GM19395 (cell line): ENCODE results near the gene LAMTOR3.

Experiments used
- ATAC-seq: cut with Tn5 transposase; IDR thresholded peaks from one replicate; pipeline ENCODE4 v1.9.1; 2021; ENCODE audit warnings: mild to moderate bottlenecking, moderate library complexity; ENCODE audit not compliant: unreplicated experiment

Gene LAMTOR3, protein sequence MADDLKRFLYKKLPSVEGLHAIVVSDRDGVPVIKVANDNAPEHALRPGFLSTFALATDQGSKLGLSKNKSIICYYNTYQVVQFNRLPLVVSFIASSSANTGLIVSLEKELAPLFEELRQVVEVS

DNA sequence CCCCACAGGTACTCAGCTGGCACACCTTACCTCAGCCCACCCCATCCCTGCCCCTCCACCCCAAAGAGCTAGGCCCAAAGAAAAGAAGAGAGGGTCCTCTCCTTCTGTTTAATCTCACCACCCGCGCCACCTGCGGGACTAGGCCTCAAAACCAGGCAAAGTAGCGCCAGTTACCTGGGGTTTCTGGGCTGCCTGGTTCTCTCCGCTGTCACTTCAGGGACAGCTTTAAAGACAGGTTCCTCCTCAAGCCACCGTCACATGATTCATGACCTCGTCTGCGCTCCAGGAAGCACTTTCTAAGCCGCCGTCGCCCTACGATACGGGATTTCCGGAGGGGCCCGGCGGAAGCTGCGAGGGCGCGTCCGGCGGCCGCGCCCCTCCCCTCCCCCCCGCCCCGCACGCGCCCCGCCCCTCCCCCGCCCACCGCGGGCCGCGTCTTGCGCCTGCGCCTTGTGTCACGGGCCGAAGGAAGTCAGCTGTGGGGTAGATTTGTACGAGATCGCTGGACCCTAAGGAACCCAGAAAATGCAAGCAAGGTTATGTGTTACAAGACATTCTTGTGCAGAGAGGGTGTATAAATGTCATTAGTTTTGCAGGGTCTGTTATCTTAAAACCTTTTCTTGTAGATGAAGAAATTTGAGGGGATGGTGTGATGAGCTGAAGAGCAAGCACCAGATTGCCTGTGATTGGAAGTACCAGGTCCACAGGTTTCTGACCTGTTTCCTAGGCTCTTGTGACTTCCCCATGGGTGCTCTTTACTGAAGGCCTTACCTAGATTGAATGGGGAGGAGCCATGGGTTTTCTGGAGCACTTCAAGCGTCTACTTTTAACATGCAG, at the start of gene LAMTOR3:
LAMTOR3 (minus strand) TSS at position 267 of the 837 bp plus-strand sequence. CDS start 464 bp downstream, outside the sequence.
- ATAC-seq, result peak; percentile 100

DNA sequence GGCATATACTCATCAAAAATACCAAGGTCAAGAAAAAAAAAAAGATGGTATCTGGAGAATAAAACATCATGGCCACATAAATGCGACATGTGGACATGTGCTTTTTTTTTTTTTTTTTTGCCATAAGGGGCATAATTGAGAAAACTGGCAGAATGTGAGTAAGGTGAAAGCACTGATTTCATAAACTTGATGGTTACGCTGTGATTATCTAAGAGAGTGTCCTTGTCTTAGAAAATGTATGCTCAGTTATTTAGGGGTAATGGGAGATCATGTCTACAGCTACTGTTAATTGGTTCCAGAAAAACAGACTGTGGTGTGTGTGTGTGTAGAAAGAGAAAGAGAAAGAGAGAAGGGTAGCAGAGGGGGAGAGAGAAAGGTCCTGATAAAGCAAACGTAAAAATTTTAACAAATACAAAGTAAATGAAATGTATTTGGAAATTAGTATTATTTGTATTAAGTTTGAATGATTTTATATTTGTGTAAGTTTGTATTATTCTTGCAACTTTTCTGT, 44.1 kb upstream of the LAMTOR3 start:
- no peak for ATAC-seq

DNA sequence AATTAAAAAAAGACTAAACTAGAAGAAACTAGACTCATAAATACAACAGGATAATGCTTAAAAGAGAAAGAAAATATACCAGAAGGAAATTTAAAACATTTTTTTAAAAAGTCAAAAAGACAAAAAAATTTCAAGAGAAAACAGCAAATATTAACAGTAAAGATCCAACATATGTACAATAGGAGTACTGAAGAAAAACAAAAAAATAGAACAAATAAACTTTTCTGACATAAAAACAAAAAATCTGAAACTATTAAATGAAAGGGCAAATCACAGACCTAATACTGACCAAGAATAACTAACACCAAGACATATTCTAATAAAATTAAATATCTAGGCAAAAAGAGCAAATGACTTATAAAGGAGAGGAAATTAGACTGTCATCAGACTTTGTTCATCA, 40.7 kb upstream of the LAMTOR3 start:
- no peak for ATAC-seq

DNA sequence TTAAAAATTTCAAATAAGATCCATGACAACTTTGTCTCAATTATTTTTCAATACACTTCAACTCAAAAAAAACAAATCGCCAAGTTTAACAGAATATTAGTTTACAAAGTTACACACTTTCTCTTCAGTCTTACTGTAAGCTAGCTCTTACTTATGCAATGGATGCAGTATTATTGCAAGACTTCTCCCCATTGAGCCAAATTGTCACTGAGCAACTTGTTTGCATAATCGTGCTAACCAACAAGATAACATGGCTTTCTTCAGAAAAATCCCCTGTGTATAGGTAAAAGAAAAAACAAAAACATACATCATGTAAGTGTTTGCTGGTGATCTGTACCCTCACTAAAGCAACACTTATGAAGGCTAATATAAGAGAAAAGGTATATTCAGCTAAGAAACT, 33.3 kb upstream of the LAMTOR3 start:
- ATAC-seq, result no peak

DNA sequence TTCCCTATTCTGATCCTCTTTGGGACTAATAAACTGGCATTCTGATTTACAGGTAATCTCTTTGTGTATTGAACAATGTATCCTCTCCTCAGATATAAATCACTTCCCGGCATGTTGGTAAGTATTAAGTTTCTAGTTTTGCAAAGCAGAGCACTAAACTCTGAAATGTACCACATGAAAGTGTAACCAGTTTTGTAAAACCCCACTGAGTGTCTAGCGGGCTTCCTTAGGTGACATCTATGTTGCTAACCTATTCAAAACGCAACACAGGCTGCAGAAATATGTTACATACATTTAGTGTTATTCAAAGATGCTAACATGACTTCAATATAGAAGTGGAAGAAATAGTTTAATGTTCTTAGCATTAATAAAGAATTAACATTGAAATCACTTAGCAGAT, 26.9 kb upstream of the LAMTOR3 start:
- ATAC-seq, result no peak

DNA sequence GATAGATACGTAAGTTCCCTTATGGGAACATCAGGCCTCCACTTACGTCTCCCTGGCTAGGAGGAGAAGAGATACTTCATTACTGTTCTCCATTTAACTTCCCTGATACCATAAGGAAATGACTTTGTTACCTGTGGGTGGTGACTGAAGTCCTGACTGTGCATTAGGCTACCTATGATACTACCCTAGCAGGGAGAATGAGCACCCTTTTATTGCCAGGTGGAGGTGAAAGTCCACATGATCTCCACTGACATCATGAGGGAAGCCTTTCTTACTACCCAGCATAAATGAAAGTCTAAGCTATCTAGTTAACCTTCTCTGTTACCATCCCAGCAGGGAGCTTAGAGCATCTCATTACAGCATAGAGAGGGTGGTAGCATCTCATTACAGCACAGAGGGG, 24.4 kb upstream of the LAMTOR3 start:
- ATAC-seq, result no peak

DNA sequence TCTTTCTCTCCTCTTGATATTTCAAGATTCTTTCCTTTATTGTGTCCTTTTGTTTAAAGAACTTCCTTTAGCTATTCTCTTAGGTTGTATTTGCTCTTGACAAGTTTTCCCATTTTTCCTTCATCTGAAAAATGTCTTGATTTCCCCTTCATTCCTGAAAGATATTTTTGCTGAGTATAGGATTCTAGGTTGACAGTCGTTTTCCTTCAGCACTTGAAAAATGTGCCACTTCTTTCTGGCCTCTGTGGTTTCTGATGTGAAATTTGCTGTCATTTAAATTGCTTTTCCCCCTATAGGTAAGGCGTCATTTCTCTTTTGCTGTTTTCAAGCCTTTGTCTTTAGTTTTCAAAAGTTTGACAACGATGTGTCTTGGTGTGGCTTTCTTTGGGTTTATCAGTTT, 23.3 kb upstream of the LAMTOR3 start:
- no peak for ATAC-seq

DNA sequence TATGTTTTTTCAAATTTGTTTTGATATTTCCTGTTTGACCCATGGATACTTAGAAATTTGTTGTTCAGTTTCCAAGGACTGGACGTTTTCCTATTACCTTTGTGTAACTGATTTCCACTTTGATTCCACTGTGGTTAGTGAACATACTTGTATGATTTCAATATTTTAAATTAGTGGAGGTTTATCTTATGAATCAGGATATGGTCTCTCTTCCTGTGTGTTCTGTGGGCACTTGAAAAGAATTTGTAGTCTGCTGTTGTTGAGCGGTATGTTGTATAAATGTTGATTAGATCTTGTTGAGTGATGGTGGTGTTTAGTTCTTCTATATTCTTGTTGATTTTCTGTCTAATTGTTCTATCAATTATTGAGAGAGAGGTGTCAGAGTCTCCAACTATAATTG, 21.2 kb upstream of the LAMTOR3 start:
- no peak for ATAC-seq

DNA sequence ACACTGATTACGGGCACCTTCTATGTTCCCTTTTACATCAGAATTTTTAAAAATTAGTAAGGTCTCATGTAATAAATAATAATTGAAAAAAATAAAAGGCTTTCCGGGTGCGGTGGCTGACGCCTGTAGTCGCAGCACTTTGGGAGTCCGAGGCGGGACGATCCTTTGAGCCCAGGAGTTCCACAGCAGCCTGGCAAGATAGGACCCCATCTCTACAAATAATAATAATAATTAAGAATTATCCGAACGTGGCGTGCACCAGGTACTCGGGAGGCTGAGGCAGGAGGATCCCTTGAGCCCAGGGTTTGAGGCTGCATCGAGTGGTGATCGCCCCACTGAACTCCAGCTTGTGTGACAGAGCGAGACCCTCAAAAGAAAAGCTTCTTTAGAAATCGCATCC, 771 bp upstream of the LAMTOR3 start:
- no peak for ATAC-seq

DNA sequence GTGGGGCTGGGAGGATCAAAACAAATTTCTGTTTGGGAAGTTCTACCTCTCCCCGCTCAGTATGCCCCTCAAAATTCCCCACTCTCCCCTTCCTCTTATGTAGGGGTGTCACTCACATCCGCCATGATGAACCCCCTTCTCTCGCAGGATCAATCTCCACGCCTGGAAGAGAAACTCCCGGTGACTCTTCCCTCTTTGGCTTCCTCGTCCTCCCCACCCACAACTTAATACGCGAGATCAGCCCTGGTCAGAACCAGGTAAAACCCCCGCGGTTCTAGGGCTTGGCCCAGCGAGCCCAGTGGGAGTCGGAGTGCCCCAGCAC, 427 bp downstream of the LAMTOR3 start:
- no peak for ATAC-seq

DNA sequence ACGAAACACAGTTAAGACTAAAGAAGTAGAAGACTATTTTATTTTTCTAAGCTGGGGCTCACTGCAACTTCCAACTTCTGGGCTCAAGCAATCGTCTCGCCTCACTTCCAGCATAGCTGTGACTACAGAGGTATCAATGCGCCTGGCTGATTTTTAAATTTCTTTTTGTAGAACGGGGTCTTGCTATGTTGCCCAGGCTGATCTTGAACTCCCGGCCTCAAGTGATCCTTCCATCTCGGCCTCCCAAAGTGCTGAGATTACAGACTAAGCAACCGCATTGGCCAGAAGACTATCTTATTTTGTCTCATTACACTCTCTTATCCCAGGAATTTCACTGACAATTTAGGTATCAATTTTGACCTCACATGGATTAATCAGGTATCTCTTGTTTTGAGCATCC, 1.2 kb downstream of the LAMTOR3 start:
- ATAC-seq, result no peak

DNA sequence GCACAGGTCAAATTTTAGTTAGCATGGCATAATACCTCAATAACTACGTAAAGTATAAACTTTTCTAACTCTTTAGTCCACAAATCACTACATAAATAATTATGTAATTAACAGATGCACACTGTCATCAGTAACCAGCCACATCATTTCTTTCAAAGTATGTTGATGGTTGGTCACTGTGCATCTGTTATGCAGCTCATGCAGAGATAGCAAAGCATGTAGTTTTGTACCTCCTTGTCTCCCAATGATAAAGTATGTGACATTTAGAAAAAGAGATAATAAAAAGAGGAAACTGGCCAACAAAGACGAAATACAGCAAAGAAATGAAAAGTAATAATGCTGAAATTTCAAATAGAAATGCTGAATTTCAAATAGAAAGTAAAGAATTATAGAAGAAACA, 2.9 kb downstream of the LAMTOR3 start:
- ATAC-seq, result no peak

DNA sequence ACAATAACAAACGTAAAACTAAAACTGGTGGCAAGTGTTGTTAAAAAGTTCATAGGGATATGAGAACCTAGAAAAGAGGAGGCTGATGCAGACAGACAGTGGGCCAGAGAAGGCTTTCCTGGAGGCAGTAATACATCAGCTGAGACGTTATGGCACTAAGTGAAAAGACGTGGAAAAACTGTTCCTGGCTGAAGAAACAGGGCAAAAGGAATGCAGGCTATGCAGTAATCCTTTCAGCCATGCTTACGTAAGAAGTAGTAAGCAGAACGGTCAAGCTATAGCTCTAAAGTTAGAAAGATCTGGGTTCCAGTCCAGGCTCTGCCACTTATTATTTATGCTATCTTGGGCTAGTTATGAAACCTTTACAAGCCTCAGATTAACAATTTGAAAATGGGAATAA, 6.4 kb downstream of the LAMTOR3 start:
- no peak for ATAC-seq

DNA sequence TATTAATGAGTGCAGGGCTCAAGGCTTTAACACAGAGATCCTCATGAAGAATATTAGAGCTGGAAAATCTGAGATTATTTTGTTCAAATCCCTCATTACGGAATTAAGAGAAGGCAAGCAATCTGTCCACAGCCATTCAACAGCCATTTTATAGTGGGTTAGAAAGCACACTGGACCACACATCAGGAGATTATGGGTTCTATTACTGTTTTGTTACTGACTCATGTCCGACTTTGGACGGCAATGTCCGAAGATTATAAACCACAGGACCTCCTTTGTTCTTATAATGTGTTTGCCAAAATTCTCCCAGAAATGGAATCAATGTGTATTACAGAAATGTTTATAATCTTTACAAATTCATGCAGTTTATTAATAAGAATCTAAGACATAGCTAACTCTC, 8.1 kb downstream of the LAMTOR3 start:
- ATAC-seq, result no peak

DNA sequence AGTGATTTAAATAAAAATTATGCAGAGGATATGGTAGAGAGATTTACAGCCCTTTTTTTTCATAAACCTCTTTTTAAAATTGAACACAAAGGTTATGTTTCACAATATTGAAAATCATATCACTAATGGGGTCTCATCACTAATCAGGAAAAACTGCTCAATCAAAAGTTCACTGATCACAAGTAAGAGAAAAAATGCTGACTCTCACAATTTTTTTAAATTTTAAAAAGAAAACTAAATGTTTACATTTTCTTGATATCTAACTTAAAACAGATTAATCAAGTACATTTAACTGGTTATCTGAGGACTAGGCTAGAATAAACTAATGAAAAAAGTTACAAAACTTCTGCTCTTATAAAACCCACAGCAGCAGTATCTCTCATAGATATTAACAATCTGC, 8.5 kb downstream of the LAMTOR3 start:
- no peak for ATAC-seq

DNA sequence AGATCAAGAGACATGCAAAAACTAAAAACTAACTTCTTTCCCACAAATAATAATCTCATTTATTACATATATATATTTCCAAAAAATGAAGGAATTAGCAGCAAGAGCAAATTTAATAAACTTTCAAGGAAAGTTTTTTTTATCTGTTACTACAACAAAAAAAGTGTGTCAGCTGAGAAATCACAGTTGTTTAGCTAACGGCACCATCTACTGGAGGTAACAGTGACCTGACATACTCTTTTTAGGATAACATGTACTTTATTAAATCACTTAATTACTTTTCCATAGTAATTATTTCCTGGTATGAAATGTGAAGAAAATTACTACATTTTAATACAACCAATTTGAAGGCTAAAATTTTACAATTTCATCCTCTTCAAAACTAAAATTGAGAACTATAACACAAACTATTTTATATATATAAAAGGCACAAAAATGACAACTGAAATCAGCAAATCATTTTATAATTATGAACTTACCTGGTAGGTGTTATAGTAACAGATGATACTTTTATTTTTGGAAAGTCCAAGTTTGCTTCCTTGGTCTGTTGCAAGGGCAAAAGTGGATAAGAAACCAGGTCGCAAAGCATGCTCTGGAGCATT, 9.1 kb downstream of the LAMTOR3 start:
- no peak for ATAC-seq

DNA sequence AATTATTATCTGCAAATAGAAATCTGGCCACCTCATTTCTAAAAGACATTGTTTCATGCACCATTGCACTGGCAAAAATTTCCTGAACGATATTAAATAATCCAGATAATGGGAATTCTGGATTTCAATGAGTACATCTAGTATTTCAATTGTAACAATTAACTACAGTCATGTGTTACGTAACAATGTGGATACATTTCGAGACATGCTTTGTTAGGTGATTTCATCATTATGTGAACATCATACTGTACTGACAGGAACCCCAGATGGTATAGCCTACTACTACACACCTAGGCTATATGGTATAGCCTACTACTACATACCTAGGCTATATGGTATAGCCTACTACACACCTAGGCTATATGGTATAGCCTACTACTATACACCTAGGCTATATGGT, 14.8 kb downstream of the LAMTOR3 start:
- ATAC-seq, result no peak

DNA sequence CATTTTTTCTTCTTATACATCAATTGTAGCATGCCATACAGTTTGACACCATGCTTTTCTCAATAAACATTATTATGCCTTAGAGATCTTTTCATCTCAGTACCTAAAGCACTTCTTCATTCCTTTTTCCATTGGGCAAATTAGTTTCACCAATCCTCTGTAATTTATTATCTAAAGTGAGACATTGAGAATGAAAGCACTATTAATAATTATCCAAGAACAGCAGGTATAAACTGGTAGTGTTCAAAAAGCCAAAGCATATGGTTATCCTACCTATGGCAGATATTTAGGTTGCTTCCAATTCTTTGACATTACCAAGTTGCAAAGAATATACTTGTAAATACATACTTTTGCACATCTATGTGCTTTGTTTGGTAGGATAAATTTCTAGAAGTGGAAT, 15.6 kb downstream of the LAMTOR3 start:
- ATAC-seq, result no peak

DNA sequence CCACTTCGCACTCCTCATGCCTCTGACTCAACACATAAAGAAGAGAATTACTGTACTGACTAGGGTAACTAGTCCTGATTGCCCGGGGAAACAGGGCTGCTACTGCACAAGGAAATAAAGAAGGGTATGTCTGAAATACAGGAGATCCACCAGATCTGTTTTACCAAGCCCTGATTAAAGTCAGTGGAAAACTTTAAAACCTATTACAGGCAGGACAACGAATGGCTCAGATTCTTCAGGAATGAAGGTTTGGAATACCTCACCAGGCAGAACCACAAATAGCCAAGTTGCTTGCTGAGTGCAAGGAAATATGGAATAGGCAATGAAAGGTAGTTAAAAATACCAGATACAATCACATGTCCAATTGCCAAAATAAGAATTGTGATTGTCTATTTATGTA, 17.3 kb downstream of the LAMTOR3 start:
- no peak for ATAC-seq

DNA sequence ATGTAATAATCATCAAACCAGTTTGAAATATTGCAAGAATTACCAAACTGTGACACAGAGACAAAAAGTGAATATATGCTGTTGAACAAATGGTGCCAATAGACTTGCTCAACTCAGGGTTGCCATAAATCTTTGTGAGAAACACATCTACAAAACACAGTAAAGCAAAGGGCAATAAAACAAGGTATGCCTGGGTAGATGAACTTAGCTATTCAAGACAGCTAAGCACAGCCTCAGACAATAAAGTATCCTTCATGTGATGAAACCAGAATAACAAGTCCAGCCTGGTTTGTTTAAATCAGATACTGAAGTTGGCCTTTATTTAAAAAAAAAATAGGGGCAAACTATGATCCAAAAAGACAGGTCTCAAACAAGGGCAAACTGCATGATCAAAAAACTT, 19.2 kb downstream of the LAMTOR3 start:
- ATAC-seq, result no peak

DNA sequence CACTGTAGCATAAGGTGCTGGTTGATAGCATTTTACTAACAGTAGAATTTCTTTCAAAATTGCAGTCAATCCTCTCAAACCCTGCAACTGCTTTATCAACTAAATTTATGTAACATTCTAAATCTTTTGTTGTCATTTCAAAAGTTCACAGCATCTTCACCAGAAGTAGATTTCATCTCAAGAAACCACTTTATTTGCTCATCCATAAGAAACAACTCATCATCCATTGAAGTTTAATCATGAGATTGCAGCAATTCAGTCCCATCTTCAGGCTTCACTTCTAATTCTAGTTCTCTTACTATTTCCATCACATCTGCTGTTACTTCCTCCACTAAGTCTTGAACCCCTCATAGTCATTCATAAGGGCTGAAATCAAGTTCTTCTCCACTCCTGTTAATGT, 21.7 kb downstream of the LAMTOR3 start:
- ATAC-seq, result no peak

DNA sequence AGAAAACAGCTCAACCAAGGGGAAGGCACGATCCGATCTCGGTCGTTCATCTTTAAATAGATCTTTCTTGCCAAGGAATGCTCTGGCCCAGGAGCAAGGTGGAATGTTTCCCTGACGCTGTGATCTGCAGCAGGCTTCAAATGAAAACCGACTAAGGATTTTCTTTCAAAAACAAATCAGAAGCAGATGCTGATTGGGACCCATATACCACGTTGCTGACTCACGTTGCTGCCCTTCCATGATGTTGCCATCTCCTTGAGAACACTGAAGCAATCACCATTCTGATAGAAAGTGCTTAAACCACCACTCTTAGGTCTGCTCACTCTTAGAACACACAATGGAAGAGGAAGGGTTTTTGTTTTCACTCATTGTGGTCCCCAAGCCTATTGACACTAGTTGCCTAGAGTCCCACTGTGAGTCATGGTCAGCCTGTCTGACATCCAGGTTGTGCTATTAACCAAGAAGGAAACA, 26.1 kb downstream of the LAMTOR3 start:
- ATAC-seq, result peak; percentile 51
